WTC11 (cell line): ENCODE results near the gene FAM153A. TPM values are rescaled to one million over a fixed set of nuclear protein-coding genes. Genes with fewer than 3 reads are reported as not detected.
"Not testable (repeated sequence)": the region's sequence is repeated elsewhere in the genome, so short reads cannot be mapped to it uniquely, and the experiment has no call there.

Source experiments
- ATAC-seq: fragments of 200-7000 bp; cut with Tn5 transposase; 2 replicates; pipeline ENCODE4 v1.10.0; 2021; ENCODE audit warnings: mild to moderate bottlenecking, moderate library complexity
- CTCF ChIA-PET: fragments of 300-600 bp; sonication (Branson Sonifier 250); formaldehyde crosslinking; loops from one replicate; lab custom pipeline; 2021; ENCODE audit warnings: antibody characterized with exemption; lab: Charles Lee
- POLR2A ChIA-PET: fragments of 350-600 bp; sonication (Branson Sonifier 250); formaldehyde crosslinking; loops from one replicate; lab custom pipeline; 2021; ENCODE audit warnings: antibody characterized with exemption; lab: Charles Lee
- DNase-seq: peaks from one replicate; pipeline ENCODE4 v3.0.0; 2021; ENCODE audit warnings: low spot score
- H3K27ac Mint-ChIP-seq: 2 replicates; pipeline ENCODE4 v1.8.0; 2021; ENCODE audit warnings: mixed read lengths
- H3K27me3 Mint-ChIP-seq: 2 replicates; pipeline ENCODE4 v1.8.0; 2021; ENCODE audit warnings: low read depth, mild to moderate bottlenecking, moderate library complexity, mixed read lengths
- H3K36me3 Mint-ChIP-seq: 2 replicates; pipeline ENCODE4 v1.8.0; 2021; ENCODE audit warnings: mixed read lengths
- H3K4me1 Mint-ChIP-seq: 2 replicates; pipeline ENCODE4 v1.8.0; 2022; ENCODE audit warnings: mixed read lengths
- H3K4me3 Mint-ChIP-seq: 2 replicates; pipeline ENCODE4 v1.8.0; 2021; ENCODE audit warnings: mild to moderate bottlenecking, moderate library complexity, mixed read lengths
- H3K9me3 Mint-ChIP-seq: 2 replicates; pipeline ENCODE4 v1.8.0; 2021; ENCODE audit warnings: mixed read lengths
- total RNA-seq: library from RNA; stranded (reverse); gene quantifications from 3 replicates; pipeline ENCODE4 v1.2.3, GENCODE V29; 2021

Gene FAM153A
- total RNA-seq, 1 experiment from 2014 or later, result 1.7 TPM

- H3K27ac Mint-ChIP-seq, H3K9me3 Mint-ChIP-seq, H3K27me3 Mint-ChIP-seq, H3K36me3 Mint-ChIP-seq, H3K4me3 Mint-ChIP-seq, CTCF ChIA-PET, H3K4me1 Mint-ChIP-seq, POLR2A ChIA-PET, DNase-seq, ATAC-seq: not testable (repeated sequence)
These were observed 59.9 kb downstream of the FAM153A start for GRCh38 chr5:177722829-177723228.

GRCh38 chr5:177719989-177720388, 62.7 kb downstream of the FAM153A start:
- CTCF ChIA-PET, H3K36me3 Mint-ChIP-seq, H3K4me3 Mint-ChIP-seq, DNase-seq, H3K4me1 Mint-ChIP-seq, ATAC-seq, POLR2A ChIA-PET, H3K27me3 Mint-ChIP-seq, H3K9me3 Mint-ChIP-seq, H3K27ac Mint-ChIP-seq: not testable (repeated sequence)

GRCh38 chr5:177715423-177715822, 67.3 kb downstream of the FAM153A start:
- H3K27ac Mint-ChIP-seq, H3K27me3 Mint-ChIP-seq, ATAC-seq, H3K4me3 Mint-ChIP-seq, DNase-seq, H3K9me3 Mint-ChIP-seq, H3K36me3 Mint-ChIP-seq, CTCF ChIA-PET, H3K4me1 Mint-ChIP-seq, POLR2A ChIA-PET: not testable (repeated sequence)

GRCh38 chr5:177696100-177696499, 86.6 kb downstream of the FAM153A start:
- CTCF ChIA-PET, H3K4me1 Mint-ChIP-seq, ATAC-seq, H3K36me3 Mint-ChIP-seq, POLR2A ChIA-PET, DNase-seq, H3K27ac Mint-ChIP-seq, H3K4me3 Mint-ChIP-seq, H3K27me3 Mint-ChIP-seq: not testable (repeated sequence)
- peaks cover 12% of the 10 kb centered on the region for H3K9me3 Mint-ChIP-seq

- H3K27ac Mint-ChIP-seq, H3K27me3 Mint-ChIP-seq, H3K4me3 Mint-ChIP-seq, H3K4me1 Mint-ChIP-seq, DNase-seq, POLR2A ChIA-PET, ATAC-seq, H3K36me3 Mint-ChIP-seq, CTCF ChIA-PET: not testable (repeated sequence)
- H3K9me3 Mint-ChIP-seq, result peaks cover 12% of the 10 kb centered on the region
These were observed 87.3 kb downstream of the FAM153A start for GRCh38 chr5:177695356-177695930.

- H3K4me1 Mint-ChIP-seq, ATAC-seq, H3K36me3 Mint-ChIP-seq, H3K27me3 Mint-ChIP-seq, POLR2A ChIA-PET, CTCF ChIA-PET, H3K4me3 Mint-ChIP-seq, DNase-seq, H3K27ac Mint-ChIP-seq: not testable (repeated sequence)
- peaks cover 13% of the 10 kb centered on the region for H3K9me3 Mint-ChIP-seq
These were observed 88.2 kb downstream of the FAM153A start for GRCh38 chr5:177694518-177694835.

GRCh38 chr5:177693671-177694517, 88.8 kb downstream of the FAM153A start:
- ATAC-seq, POLR2A ChIA-PET: not testable (repeated sequence)
- H3K9me3 Mint-ChIP-seq, result peaks cover 18% of the 10 kb centered on the region

GRCh38 chr5:177692969-177693368, 89.7 kb downstream of the FAM153A start:
- CTCF ChIA-PET, POLR2A ChIA-PET, H3K27ac Mint-ChIP-seq, H3K4me3 Mint-ChIP-seq, DNase-seq, H3K27me3 Mint-ChIP-seq, H3K4me1 Mint-ChIP-seq, H3K36me3 Mint-ChIP-seq: not testable (repeated sequence)
- peaks cover 20% of the 10 kb centered on the region for H3K9me3 Mint-ChIP-seq
- peak; percentile 96 for ATAC-seq

More at GRCh38 chr5:177693671-177694517, 88.8 kb downstream of the FAM153A start:
- H3K36me3 Mint-ChIP-seq, H3K27me3 Mint-ChIP-seq, H3K4me1 Mint-ChIP-seq, DNase-seq, H3K4me3 Mint-ChIP-seq, H3K27ac Mint-ChIP-seq, CTCF ChIA-PET: not testable (repeated sequence)

GRCh38 chr5:177692507-177692906, 90.2 kb downstream of the FAM153A start:
- DNase-seq, H3K4me1 Mint-ChIP-seq, ATAC-seq, H3K27ac Mint-ChIP-seq, CTCF ChIA-PET, H3K4me3 Mint-ChIP-seq, POLR2A ChIA-PET, H3K36me3 Mint-ChIP-seq, H3K27me3 Mint-ChIP-seq: not testable (repeated sequence)
- peaks cover 20% of the 10 kb centered on the region for H3K9me3 Mint-ChIP-seq

GRCh38 chr5:177689011-177689610, 93.6 kb downstream of the FAM153A start:
- H3K4me3 Mint-ChIP-seq, ATAC-seq, DNase-seq, H3K4me1 Mint-ChIP-seq, POLR2A ChIA-PET, CTCF ChIA-PET, H3K27me3 Mint-ChIP-seq, H3K27ac Mint-ChIP-seq, H3K36me3 Mint-ChIP-seq: not testable (repeated sequence)
- peaks cover 12% of the 10 kb centered on the region for H3K9me3 Mint-ChIP-seq

GRCh38 chr5:177688091-177688490, 94.6 kb downstream of the FAM153A start:
- H3K27me3 Mint-ChIP-seq, H3K36me3 Mint-ChIP-seq, CTCF ChIA-PET: not testable (repeated sequence)

GRCh38 chr5:177681920-177682319, 100.8 kb downstream of the FAM153A start:
- H3K27ac Mint-ChIP-seq, POLR2A ChIA-PET: not testable (repeated sequence)

More at GRCh38 chr5:177688091-177688490, 94.6 kb downstream of the FAM153A start:
- H3K9me3 Mint-ChIP-seq, H3K4me1 Mint-ChIP-seq, DNase-seq, H3K27ac Mint-ChIP-seq, H3K4me3 Mint-ChIP-seq, POLR2A ChIA-PET, ATAC-seq: not testable (repeated sequence)

More at GRCh38 chr5:177681920-177682319, 100.8 kb downstream of the FAM153A start:
- CTCF ChIA-PET, ATAC-seq, H3K4me3 Mint-ChIP-seq, H3K4me1 Mint-ChIP-seq, H3K9me3 Mint-ChIP-seq, DNase-seq, H3K36me3 Mint-ChIP-seq: not testable (repeated sequence)
- peaks cover 21% of the 10 kb centered on the region for H3K27me3 Mint-ChIP-seq
